HT-29 (cell line): Measurements from ENCODE around the gene MAGEB5. TPM values are rescaled to one million over a fixed set of nuclear protein-coding genes. Genes with fewer than 3 reads are reported as not detected.
"Not testable (repeated sequence)": the region's sequence is repeated elsewhere in the genome, so short reads cannot be mapped to it uniquely, and the experiment has no call there.

Source experiments
- DNase-seq: peaks from one replicate; pipeline ENCODE4 v3.0.0-alpha.2; 2015; ENCODE audit warnings: low spot score
- total RNA-seq: library from RNA; depleted of rRNA; stranded (reverse); fragments of >200 nt; shearing (Covaris generic); gene quantifications from 2 replicates; pipeline ENCODE4 v1.2.3, GENCODE V29; 2014; rRNA removed

Gene MAGEB5
- not detected in 2 replicates for total RNA-seq

- no peak for DNase-seq
These were observed at the start of gene MAGEB5 for GRCh38 chrX:26215869-26216268. Gene MAGEB5, plus strand, starts transcription at chrX:26216169. Its CDS starts 1,133 bp downstream, at chrX:26217302.

GRCh38 chrX:26192204-26192603 lies 23.8 kb upstream of the MAGEB5 start, which contains the start of gene MAGEB6:
Gene MAGEB6, plus strand, starts transcription at chrX:26192440. Its CDS starts 1,407 bp downstream, at chrX:26193847.
- no peak for DNase-seq

GRCh38 chrX:26203561-26203960 lies 12.4 kb upstream of the MAGEB5 start:
- DNase-seq, result no peak

GRCh38 chrX:26204717-26205116 lies 11.3 kb upstream of the MAGEB5 start:
- not testable (repeated sequence) for DNase-seq

GRCh38 chrX:26208012-26208411 lies 8.0 kb upstream of the MAGEB5 start:
- no peak for DNase-seq

GRCh38 chrX:26219351-26219750 lies 3.4 kb downstream of the MAGEB5 start:
- no peak for DNase-seq

GRCh38 chrX:26234177-26234576 lies 18.2 kb downstream of the MAGEB5 start:
- DNase-seq, result no peak

GRCh38 chrX:26253526-26253925 lies 37.6 kb downstream of the MAGEB5 start:
- no peak for DNase-seq

- DNase-seq, result no peak
These were observed 38.5 kb downstream of the MAGEB5 start for GRCh38 chrX:26254436-26254835.

- DNase-seq, result no peak
These were observed 46.2 kb downstream of the MAGEB5 start for GRCh38 chrX:26262121-26262523.

Other genes with a start within 250 kb of the MAGEB5 start
- not detected in 2 replicates for gene MAGEB18, start 77.8 kb upstream of the MAGEB5 start, total RNA-seq
- gene MAGEB6B, start 55.6 kb upstream of the MAGEB5 start, total RNA-seq, result not detected in 2 replicates
- not detected in 2 replicates for gene MAGEB6, start 23.7 kb upstream of the MAGEB5 start, total RNA-seq